Trophoblast cell (in vitro differentiated cells and primary cell): ENCODE measurements around the gene DNASE1L1.
"Not testable (repeated sequence)": the region's sequence is repeated elsewhere in the genome, so short reads cannot be mapped to it uniquely, and the experiment has no call there.

Experiments used
- DNase-seq, 2 donors: peaks; one replicate each; pipeline ENCODE4 v3.0.0-alpha.2; 2016
- H2AFZ ChIP-seq: 2 replicates; pipeline ENCODE4 v1.6.1; 2013; ENCODE audit warnings: low read length, moderate library complexity, mild to moderate bottlenecking; ENCODE audit not compliant: insufficient read depth, poor library complexity
- H2AK5ac ChIP-seq: 2 replicates; pipeline ENCODE4 v1.6.1; 2013; ENCODE audit warnings: mild to moderate bottlenecking, low read length
- H2BK120ac ChIP-seq: 2 replicates; pipeline ENCODE4 v1.6.1; 2013; ENCODE audit warnings: low read length, mild to moderate bottlenecking, moderate library complexity; ENCODE audit not compliant: insufficient read depth, poor library complexity
- H2BK12ac ChIP-seq: 2 replicates; pipeline ENCODE4 v1.6.1; 2013; ENCODE audit warnings: mild to moderate bottlenecking, low read length, moderate library complexity
- H2BK5ac ChIP-seq: 2 replicates; pipeline ENCODE4 v1.6.1; 2013; ENCODE audit warnings: low read length, low read depth, moderate library complexity, mild to moderate bottlenecking; ENCODE audit not compliant: poor library complexity
- H3K14ac ChIP-seq: 2 replicates; pipeline ENCODE4 v1.6.1; 2013; ENCODE audit warnings: mild to moderate bottlenecking, low read length
- H3K18ac ChIP-seq: 2 replicates; pipeline ENCODE4 v1.6.1; 2013; ENCODE audit warnings: mild to moderate bottlenecking, low read length
- H3K23ac ChIP-seq: 2 replicates; pipeline ENCODE4 v1.6.1; 2013; ENCODE audit warnings: low read length
- H3K27ac ChIP-seq: 2 replicates; pipeline ENCODE4 v1.5.1; 2013; ENCODE audit warnings: low read depth, mild to moderate bottlenecking, inconsistent platforms, low read length, moderate library complexity
- H3K27me3 ChIP-seq: 2 replicates; pipeline ENCODE4 v1.6.1; 2013; ENCODE audit warnings: inconsistent platforms, mild to moderate bottlenecking, low read length, moderate library complexity; ENCODE audit not compliant: insufficient read depth
- H3K36me3 ChIP-seq, 2 experiments: 1 replicate in 1 of 2; 2 replicates in 1 of 2; pipeline ENCODE4 v1.6.1; 2013; ENCODE audit warnings: low read length in 2 of 2, mild to moderate bottlenecking in 2 of 2, moderate library complexity in 1 of 2; ENCODE audit not compliant: insufficient read depth in 2 of 2, control insufficient read depth in 1 of 2
- H3K4ac ChIP-seq: 2 replicates; pipeline ENCODE4 v1.6.1; 2013; ENCODE audit warnings: low read depth, mild to moderate bottlenecking, low read length, moderate library complexity
- H3K4me1 ChIP-seq, 2 experiments: 1 replicate in 1 of 2; 2 replicates in 1 of 2; pipeline ENCODE4 v1.6.1; 2013; ENCODE audit warnings: low read length in 2 of 2, mild to moderate bottlenecking in 2 of 2, moderate library complexity in 1 of 2; ENCODE audit not compliant: insufficient read depth in 2 of 2, control insufficient read depth in 1 of 2
- H3K4me2 ChIP-seq: 2 replicates; pipeline ENCODE4 v1.6.1; 2013; ENCODE audit warnings: inconsistent platforms, mild to moderate bottlenecking, low read length, moderate library complexity
- H3K4me3 ChIP-seq: 2 replicates; pipeline ENCODE4 v1.5.1; 2013; ENCODE audit warnings: mild to moderate bottlenecking, low read depth, low read length, inconsistent platforms
- H3K79me1 ChIP-seq: one replicate; pipeline ENCODE4 v1.6.1; 2013; ENCODE audit warnings: low read length
- H3K79me2 ChIP-seq: 2 replicates; pipeline ENCODE4 v1.6.1; 2013; ENCODE audit warnings: low read length, mild to moderate bottlenecking; ENCODE audit not compliant: control insufficient read depth, insufficient read depth, poor library complexity
- H3K9ac ChIP-seq: 2 replicates; pipeline ENCODE4 v1.6.1; 2013; ENCODE audit warnings: mild to moderate bottlenecking, low read length
- H3K9me3 ChIP-seq: 2 replicates; pipeline ENCODE4 v1.6.1; 2013; ENCODE audit warnings: low read depth, mild to moderate bottlenecking, control low read depth, inconsistent platforms, low read length; ENCODE audit not compliant: insufficient read depth
- H4K12ac ChIP-seq: 2 replicates; pipeline ENCODE4 v1.6.1; 2013; ENCODE audit warnings: low read depth, mild to moderate bottlenecking, low read length, moderate library complexity
- H4K8ac ChIP-seq: 2 replicates; pipeline ENCODE4 v1.6.1; 2013; ENCODE audit warnings: low read depth, mild to moderate bottlenecking, low read length, moderate library complexity
- H4K91ac ChIP-seq: one replicate; pipeline ENCODE4 v1.6.1; 2013; ENCODE audit warnings: low read depth, mild to moderate bottlenecking, low read length, moderate library complexity
- WGBS: extraction: QIAGEN DNeasy Blood & Tissue Kit; methylation state at CpG from one replicate; pipeline ENCODE4 v1.1.7; 2013; ENCODE audit warnings: missing lambda C conversion rate; ENCODE audit not compliant: insufficient read length, insufficient coverage; ENCODE audit errors: extremely low coverage; 5-methylcytosine and 5-hydroxymethylcytosine counted together

The DNASE1L1 gene

DNA sequence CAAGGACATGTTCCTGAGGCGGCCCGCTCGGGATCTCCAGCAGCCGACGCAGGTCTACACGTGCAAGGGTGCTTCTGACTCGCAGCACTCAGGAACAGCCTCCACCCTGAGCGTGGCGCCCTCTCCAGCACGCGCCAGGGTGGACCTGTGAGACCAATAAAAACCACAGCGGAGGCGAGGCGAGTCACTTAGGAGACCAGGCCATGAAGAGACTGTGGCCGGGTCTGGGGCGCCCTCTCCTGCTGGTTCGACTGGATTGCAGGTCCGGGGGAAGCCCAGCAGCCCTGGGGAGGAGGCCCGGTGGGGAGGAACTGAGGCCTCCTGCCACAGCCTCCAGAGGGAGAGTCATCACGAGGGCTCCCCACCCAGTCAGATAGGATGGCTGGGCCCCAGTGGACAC is 21.0 kb downstream of the DNASE1L1 start:
- not testable (repeated sequence) for H3K4me3 ChIP-seq, H3K27ac ChIP-seq, H3K4ac ChIP-seq, H3K36me3 ChIP-seq, H2AK5ac ChIP-seq, H3K4me1 ChIP-seq, H3K79me1 ChIP-seq, H4K12ac ChIP-seq, H4K8ac ChIP-seq, H3K27me3 ChIP-seq, H2AFZ ChIP-seq, H2BK120ac ChIP-seq, H3K79me2 ChIP-seq, H3K9ac ChIP-seq, H3K14ac ChIP-seq, H3K9me3 ChIP-seq, H3K23ac ChIP-seq, H2BK12ac ChIP-seq, H3K4me2 ChIP-seq, DNase-seq, H2BK5ac ChIP-seq, H3K18ac ChIP-seq, H4K91ac ChIP-seq
- WGBS = no CpG with 5 or more reads among the region's 20 CpGs

DNA sequence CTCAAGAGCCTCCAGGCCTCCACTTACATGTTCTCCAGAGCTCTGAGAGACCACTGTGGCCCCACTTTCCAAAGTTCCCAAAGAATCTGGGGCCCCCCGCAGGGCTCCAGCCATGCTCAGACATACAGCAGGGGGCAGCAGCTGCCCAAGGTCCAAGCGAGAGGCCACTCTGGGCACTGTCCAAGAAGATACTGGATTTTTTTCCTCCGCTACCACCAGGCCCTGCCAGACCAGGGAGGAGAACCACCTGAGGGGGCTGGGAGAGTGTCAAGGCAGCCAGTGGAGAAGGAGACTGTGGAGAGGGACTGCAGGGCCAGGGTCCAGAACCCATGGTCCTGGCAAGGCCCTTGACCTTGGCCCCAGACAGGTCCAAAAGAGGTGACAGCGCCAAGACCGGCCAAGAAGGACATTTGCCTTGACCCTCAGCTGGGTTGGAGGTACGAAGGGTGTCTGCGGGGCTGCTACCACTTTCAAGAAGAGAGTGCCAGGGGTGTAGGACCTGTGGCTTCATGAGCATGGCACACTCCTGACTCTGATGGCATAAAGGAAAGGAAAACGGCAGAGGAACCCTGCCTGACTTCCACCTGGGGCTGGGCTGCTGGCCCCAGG is 24.7 kb downstream of the DNASE1L1 start:
- no peak overlapping the region for H3K9ac ChIP-seq

DNA sequence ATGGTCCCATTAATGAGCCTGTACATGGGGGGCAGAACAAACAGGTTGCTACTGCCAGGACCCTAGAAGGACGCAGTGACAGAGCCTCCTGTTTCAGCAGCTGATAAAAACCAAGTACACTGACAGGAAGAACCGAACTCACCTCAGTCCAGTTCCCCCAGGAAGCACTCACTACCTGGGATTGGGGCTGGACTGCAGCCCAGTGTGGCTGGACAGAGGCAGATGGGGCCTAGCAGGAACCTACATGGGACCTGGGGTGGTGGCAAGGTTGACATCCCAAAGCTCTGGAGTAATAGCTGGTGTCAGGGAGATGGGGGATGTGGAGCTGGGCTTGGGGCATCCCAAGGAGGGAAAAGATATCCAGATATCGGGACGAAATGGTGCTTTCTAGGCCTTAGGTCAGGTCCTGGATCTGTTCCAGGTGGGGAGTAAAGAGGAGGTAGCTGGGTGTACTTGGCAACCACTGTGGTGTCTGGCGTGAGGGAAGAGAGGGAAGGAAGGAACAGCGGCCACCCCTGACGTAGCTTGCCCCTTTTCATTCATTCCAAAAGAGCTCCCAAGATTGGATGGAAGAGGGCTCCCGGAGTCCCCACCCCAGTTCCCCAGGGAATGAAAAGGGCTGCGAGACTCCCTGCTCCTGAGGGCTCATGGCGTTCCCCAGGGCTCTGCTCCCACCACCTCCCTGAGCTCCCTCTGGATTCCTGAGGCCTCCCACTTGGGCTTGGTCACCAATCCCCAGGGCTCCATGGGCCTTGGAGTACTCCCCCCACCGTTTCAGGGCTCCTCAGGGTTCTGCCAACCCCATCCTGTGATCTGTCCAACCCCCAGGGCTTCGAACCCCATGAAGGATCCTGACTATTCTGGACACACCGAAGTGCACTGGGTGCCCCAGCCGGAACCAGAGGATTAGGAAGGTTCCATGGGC is 25.4 kb downstream of the DNASE1L1 start:
- no peak overlapping the region for H3K4ac ChIP-seq
- peaks cover 7 to 15% of the 10 kb centered on the region in 2 experiments for H3K36me3 ChIP-seq
- no peak overlapping the region for H3K4me2 ChIP-seq
- no peak overlapping the region for H3K14ac ChIP-seq
- H4K12ac ChIP-seq = no peak overlapping the region
- H2BK120ac ChIP-seq = no peak overlapping the region
- H2BK5ac ChIP-seq = no peak overlapping the region
- H2AK5ac ChIP-seq = no peak overlapping the region
- H3K9ac ChIP-seq = no peak overlapping the region
- no peak overlapping the region for H3K27ac ChIP-seq
- no peaks in the 10 kb centered on the region for H3K9me3 ChIP-seq
- no peak overlapping the region for H4K8ac ChIP-seq
- H3K27me3 ChIP-seq = no peaks in the 10 kb centered on the region
- H3K79me1 ChIP-seq = peaks cover 7% of the 10 kb centered on the region
- peaks cover 10% of the 10 kb centered on the region for H3K79me2 ChIP-seq
- no peak overlapping the region for H3K4me3 ChIP-seq
- no peak for DNase-seq
- H3K18ac ChIP-seq = no peak overlapping the region
- peaks cover 6 to 8% of the 10 kb centered on the region in 2 experiments for H3K4me1 ChIP-seq
- no peak overlapping the region for H3K23ac ChIP-seq
- WGBS = no CpG with 5 or more reads among the region's 14 CpGs
- no peak overlapping the region for H4K91ac ChIP-seq
- no peak overlapping the region for H2BK12ac ChIP-seq
- no peak overlapping the region for H2AFZ ChIP-seq

More for the DNA sequence above, 24.7 kb downstream of the DNASE1L1 start:
- no peak overlapping the region for H3K23ac ChIP-seq
- peaks cover 5% of the 10 kb centered on the region for H3K79me1 ChIP-seq
- no peak overlapping the region for H3K4ac ChIP-seq
- H4K12ac ChIP-seq = no peak overlapping the region
- no peak overlapping the region for H3K4me2 ChIP-seq
- H2BK12ac ChIP-seq = no peak overlapping the region
- no peak overlapping the region for H3K4me3 ChIP-seq
- no peaks in the 10 kb centered on the region for H3K27me3 ChIP-seq
- WGBS = no CpG with 5 or more reads among the region's 8 CpGs
- no peak overlapping the region for H3K18ac ChIP-seq
- peaks cover 8% of the 10 kb centered on the region for H3K79me2 ChIP-seq
- no peak overlapping the region for H4K91ac ChIP-seq
- peaks cover 6 to 8% of the 10 kb centered on the region in 2 experiments for H3K4me1 ChIP-seq
- H2AFZ ChIP-seq = no peak overlapping the region
- no peak overlapping the region for H2BK120ac ChIP-seq
- no peak overlapping the region for H2BK5ac ChIP-seq
- H3K36me3 ChIP-seq = peaks cover 7 to 15% of the 10 kb centered on the region in 2 experiments
- H3K14ac ChIP-seq = no peak overlapping the region
- no peak overlapping the region for H2AK5ac ChIP-seq
- H4K8ac ChIP-seq = no peak overlapping the region
- H3K9me3 ChIP-seq = no peaks in the 10 kb centered on the region
- no peak for DNase-seq
- no peak overlapping the region for H3K27ac ChIP-seq

- H3K4me2 ChIP-seq = no peak overlapping the region
- no peak overlapping the region for H2AFZ ChIP-seq
- H4K12ac ChIP-seq = no peak overlapping the region
- no peak overlapping the region for H2AK5ac ChIP-seq
- H3K4me1 ChIP-seq = peaks cover 12 to 13% of the 10 kb centered on the region in 2 experiments
- no CpG with 5 or more reads among the region's 11 CpGs for WGBS
- no peaks in the 10 kb centered on the region for H3K9me3 ChIP-seq
- no peak overlapping the region for H2BK120ac ChIP-seq
- H2BK5ac ChIP-seq = no peak overlapping the region
- H3K27ac ChIP-seq = no peak overlapping the region
- H3K23ac ChIP-seq = no peak overlapping the region
- peaks cover 7 to 15% of the 10 kb centered on the region in 2 experiments for H3K36me3 ChIP-seq
- H3K79me1 ChIP-seq = peaks cover 13% of the 10 kb centered on the region
- no peak overlapping the region for H3K18ac ChIP-seq
- no peak overlapping the region for H3K4ac ChIP-seq
- H4K8ac ChIP-seq = no peak overlapping the region
- no peak overlapping the region for H3K14ac ChIP-seq
- DNase-seq = no peak
- no peak overlapping the region for H4K91ac ChIP-seq
- no peak overlapping the region for H3K9ac ChIP-seq
- peaks cover 16% of the 10 kb centered on the region for H3K79me2 ChIP-seq
- H3K27me3 ChIP-seq = no peaks in the 10 kb centered on the region
- no peak overlapping the region for H2BK12ac ChIP-seq
- H3K4me3 ChIP-seq = no peak overlapping the region
Observed at GRCh38 chrX:154382483-154383069, 26.5 kb downstream of the DNASE1L1 start.
